Endothelial cell (in vitro differentiated cells): Measurements from ENCODE around the gene KCNMA1. TPM values are rescaled to one million over a fixed set of nuclear protein-coding genes. Genes with fewer than 3 reads are reported as not detected.

Experiments used
- DNase-seq: peaks from one replicate; pipeline ENCODE4 v3.0.0; 2021; ENCODE audit warnings: low spot score
- H3K27ac Mint-ChIP-seq: one replicate; pipeline ENCODE4 v1.8.0; 2021; ENCODE audit warnings: mixed read lengths, inconsistent platforms; ENCODE audit not compliant: unreplicated experiment
- H3K27me3 Mint-ChIP-seq: one replicate; pipeline ENCODE4 v1.8.0; 2021; ENCODE audit warnings: mild to moderate bottlenecking, moderate library complexity, mixed read lengths, inconsistent platforms; ENCODE audit not compliant: unreplicated experiment
- H3K36me3 Mint-ChIP-seq: one replicate; pipeline ENCODE4 v1.8.0; 2021; ENCODE audit warnings: mild to moderate bottlenecking, low read depth, mixed read lengths, inconsistent platforms; ENCODE audit not compliant: unreplicated experiment
- H3K4me1 Mint-ChIP-seq: one replicate; pipeline ENCODE4 v1.8.0; 2021; ENCODE audit warnings: mild to moderate bottlenecking, mixed read lengths, inconsistent platforms; ENCODE audit not compliant: unreplicated experiment
- H3K4me3 Mint-ChIP-seq: one replicate; pipeline ENCODE4 v1.8.0; 2021; ENCODE audit warnings: mild to moderate bottlenecking, mixed read lengths, inconsistent platforms; ENCODE audit not compliant: unreplicated experiment
- H3K9me3 Mint-ChIP-seq: one replicate; pipeline ENCODE4 v1.8.0; 2021; ENCODE audit warnings: mixed read lengths, inconsistent platforms; ENCODE audit not compliant: unreplicated experiment
- total RNA-seq: library from RNA; stranded (reverse); fragmentation: NEBNext Ultra II Directional; extraction: Animal tissue kit (Norgen Biotek cat#: 25700); gene quantifications from one replicate; pipeline ENCODE4 v1.2.1, GENCODE V29; 2021; ENCODE audit not compliant: unreplicated experiment
- TF ChIP-seq, protein P1 (sequence below): fragments of 200-600 bp; sonication (generic); IDR thresholded peaks from one replicate; pipeline ENCODE4 v1.5.0; 2021; ENCODE audit warnings: antibody characterized with exemption; ENCODE audit not compliant: unreplicated experiment

Gene KCNMA1
- total RNA-seq, 1 donor from 2014 or later = 5.1 TPM

DNA sequence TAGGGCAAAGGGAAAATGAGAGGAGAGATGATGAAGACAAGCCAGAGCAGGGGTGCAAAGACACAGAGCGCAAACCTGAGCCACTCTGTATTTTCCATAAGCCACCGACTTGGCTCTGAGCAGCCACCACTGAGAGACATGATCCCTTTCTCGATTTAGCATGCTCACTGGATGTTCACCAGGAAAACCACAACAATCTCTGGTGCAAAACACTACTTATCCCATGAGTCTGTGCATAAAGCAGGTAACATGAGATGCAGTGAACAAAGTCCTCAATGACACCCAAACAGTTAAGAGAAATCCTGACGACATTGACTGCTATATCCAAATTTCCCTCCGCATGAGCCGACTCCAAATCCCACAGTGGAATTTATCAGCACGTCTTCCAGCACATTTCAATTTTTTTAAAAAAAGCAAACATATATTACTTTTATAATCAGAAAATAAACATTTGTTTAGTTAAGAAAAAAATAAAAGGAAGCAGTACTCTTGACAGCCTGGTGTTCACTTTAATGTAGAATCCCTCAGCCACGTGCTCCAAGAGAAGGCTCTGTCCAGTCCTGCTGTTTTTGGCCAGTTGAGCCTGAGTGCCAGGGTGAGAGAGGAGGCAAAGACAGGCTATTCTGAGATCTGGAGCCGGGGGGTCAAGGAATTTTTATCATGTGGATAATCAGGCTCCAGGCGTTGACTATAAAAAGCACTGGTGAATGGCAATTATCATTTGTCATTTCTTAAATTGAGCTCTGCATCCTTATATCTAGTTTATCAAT lies 238.4 kb downstream of the KCNMA1 start:
- H3K9me3 Mint-ChIP-seq = no peaks in the 10 kb centered on the region
- peaks cover 1% of the 10 kb centered on the region for H3K27me3 Mint-ChIP-seq
- no peak overlapping the region for H3K27ac Mint-ChIP-seq
- H3K36me3 Mint-ChIP-seq = no peaks in the 10 kb centered on the region
- H3K4me1 Mint-ChIP-seq = no peaks in the 10 kb centered on the region
- TF ChIP-seq, protein P1, sequence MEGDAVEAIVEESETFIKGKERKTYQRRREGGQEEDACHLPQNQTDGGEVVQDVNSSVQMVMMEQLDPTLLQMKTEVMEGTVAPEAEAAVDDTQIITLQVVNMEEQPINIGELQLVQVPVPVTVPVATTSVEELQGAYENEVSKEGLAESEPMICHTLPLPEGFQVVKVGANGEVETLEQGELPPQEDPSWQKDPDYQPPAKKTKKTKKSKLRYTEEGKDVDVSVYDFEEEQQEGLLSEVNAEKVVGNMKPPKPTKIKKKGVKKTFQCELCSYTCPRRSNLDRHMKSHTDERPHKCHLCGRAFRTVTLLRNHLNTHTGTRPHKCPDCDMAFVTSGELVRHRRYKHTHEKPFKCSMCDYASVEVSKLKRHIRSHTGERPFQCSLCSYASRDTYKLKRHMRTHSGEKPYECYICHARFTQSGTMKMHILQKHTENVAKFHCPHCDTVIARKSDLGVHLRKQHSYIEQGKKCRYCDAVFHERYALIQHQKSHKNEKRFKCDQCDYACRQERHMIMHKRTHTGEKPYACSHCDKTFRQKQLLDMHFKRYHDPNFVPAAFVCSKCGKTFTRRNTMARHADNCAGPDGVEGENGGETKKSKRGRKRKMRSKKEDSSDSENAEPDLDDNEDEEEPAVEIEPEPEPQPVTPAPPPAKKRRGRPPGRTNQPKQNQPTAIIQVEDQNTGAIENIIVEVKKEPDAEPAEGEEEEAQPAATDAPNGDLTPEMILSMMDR = no peak
- no peak for DNase-seq
- H3K4me3 Mint-ChIP-seq = no peak overlapping the region

DNA sequence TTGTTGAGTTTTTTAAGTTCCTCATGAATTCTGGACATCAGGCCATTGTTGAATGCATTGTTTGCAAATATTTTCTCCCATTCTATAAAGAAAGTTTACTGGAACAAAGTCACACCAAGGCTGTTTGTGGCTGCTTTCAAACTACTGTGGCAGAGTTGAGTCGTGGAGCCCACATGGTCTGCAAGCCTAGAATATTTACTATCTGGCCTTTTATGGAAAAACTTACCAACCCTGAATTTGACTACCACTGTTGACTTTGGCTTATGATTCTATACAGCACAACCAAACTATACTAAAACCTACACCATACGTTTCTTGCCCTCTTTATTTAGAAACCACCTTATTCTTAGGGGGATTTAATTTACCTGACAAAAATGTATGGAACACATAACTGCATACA lies 239.1 kb downstream of the KCNMA1 start:
- TF ChIP-seq, protein P1 = no peak
- Mint-ChIP-seq H3K4me1 (no peaks in the 10 kb centered on the region), H3K27ac (no peak overlapping the region), H3K9me3 (no peaks in the 10 kb centered on the region), H3K27me3 (peaks cover 4% of the 10 kb centered on the region), H3K4me3 (no peak overlapping the region), H3K36me3 (no peaks in the 10 kb centered on the region)
- no peak for DNase-seq

DNA sequence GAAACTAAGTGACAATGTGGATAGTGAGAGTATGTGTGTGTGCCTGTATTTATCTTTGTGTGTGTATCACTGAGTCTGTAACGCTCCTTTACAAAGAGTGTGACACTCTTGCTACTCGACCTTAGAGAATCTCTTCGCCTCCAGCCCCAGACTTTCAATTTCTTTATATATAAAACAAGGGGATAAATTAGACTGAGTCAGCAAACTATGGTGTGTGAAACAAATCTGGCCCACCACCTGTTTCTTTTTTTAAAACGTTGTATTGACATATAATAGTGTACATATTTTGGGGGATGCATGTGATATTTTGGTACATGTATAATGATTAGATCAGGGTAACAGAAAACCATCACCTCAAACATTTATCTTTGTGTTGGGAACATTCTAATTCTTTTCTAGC lies 240.5 kb downstream of the KCNMA1 start:
- H3K4me3 Mint-ChIP-seq = no peak overlapping the region
- H3K27ac Mint-ChIP-seq = no peak overlapping the region
- TF ChIP-seq, protein P1 = no peak
- H3K27me3 Mint-ChIP-seq = peaks cover 7% of the 10 kb centered on the region
- no peak for DNase-seq
- H3K4me1 Mint-ChIP-seq = peaks cover 4% of the 10 kb centered on the region
- no peaks in the 10 kb centered on the region for H3K36me3 Mint-ChIP-seq
- H3K9me3 Mint-ChIP-seq = no peaks in the 10 kb centered on the region

DNA sequence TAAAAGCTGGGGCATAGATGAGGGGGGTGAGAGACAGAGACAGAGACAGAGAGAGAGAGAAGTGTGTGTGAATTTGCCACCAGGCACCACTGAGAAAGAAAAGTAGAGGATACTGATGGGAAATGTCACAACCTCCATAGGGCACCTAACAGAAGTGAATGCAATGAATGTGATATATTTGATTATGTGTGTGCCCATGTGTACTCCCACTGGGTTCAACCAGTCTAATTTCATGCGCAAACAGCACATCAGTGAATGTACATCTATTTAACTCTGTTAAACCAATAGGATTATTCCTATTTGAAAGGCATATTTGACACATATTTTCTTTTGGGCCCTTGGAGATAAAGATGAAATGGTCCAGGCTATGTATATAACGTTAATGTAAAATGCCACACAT lies 241.3 kb downstream of the KCNMA1 start:
- H3K27ac Mint-ChIP-seq = no peak overlapping the region
- peaks cover 4% of the 10 kb centered on the region for H3K4me1 Mint-ChIP-seq
- TF ChIP-seq, protein P1 = no peak
- DNase-seq = no peak
- peaks cover 7% of the 10 kb centered on the region for H3K27me3 Mint-ChIP-seq
- H3K4me3 Mint-ChIP-seq = no peak overlapping the region
- no peaks in the 10 kb centered on the region for H3K36me3 Mint-ChIP-seq
- no peaks in the 10 kb centered on the region for H3K9me3 Mint-ChIP-seq

DNA sequence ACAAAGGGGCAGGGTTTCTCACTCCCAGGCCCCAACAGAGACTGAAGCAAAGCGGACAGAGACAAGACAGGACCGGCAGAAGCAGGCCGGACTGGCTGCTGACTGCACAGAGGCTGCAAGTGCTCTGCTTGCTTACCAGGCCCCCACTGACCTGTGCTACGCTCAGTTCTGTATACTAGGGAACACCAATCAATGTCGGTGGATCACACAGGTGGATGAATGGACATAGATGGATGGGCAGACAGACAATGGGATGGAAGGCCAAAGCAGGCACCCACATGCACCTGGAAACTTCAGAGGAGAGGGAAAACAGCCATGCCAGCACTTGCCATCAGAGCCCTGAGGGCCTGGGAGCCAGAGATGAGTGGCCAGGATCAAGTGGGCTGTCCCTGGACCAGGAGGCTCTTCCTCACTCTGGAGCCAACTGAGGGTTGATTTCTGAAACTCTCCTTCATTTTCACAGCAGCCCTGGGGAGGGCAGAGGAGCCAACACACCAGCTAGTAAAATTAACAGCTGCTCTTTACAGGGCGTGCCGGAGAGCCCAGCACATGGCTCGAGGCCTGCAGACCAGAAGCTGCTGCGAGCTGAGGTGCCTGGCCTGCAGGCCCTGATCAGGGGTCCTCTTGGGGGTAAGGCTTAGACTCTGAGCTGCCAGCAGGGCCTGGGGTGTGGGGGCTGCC lies 243.6 kb downstream of the KCNMA1 start:
- H3K4me1 Mint-ChIP-seq = peaks cover 10% of the 10 kb centered on the region
- H3K36me3 Mint-ChIP-seq = no peaks in the 10 kb centered on the region
- H3K4me3 Mint-ChIP-seq = no peak overlapping the region
- TF ChIP-seq, protein P1 = no peak
- no peaks in the 10 kb centered on the region for H3K9me3 Mint-ChIP-seq
- DNase-seq = no peak
- no peak overlapping the region for H3K27ac Mint-ChIP-seq
- peaks cover 7% of the 10 kb centered on the region for H3K27me3 Mint-ChIP-seq
